Stimulated activated CD4-positive, alpha-beta T cell treated with anti-CD3 and anti-CD28 coated beads, Interleukin-1b, Interleukin-23, amount 100 ng/mL, for 4 hours (primary cell): ENCODE results near the gene TOP3A.
"Not testable (repeated sequence)": the region's sequence is repeated elsewhere in the genome, so short reads cannot be mapped to it uniquely, and the experiment has no call there.

Experiments used
- DNase-seq, 2 donors: peaks; one replicate each; pipeline ENCODE4 v3.0.0-alpha.2; 2020; ENCODE audit warnings: low read depth in 2 of 2

Gene TOP3A

GRCh38 chr17:18314731-18315561 lies at the start of gene TOP3A, which contains the start of gene SMCR8:
TOP3A (minus strand) TSS chr17:18314994; CDS start chr17:18314778, 216 bp downstream.
SMCR8 (plus strand) TSS chr17:18315293; CDS start chr17:18315790, 497 bp downstream.
- DNase-seq, result peak; percentile 96 to 97

GRCh38 chr17:18364166-18364565 lies 49.4 kb upstream of the TOP3A start:
- DNase-seq, result no peak

GRCh38 chr17:18363101-18364049 lies 48.6 kb upstream of the TOP3A start, which contains the start of gene SHMT1:
SHMT1 (minus strand) TSS chr17:18363550; CDS start chr17:18355981, 7,569 bp downstream.
- DNase-seq, result peak; percentile 82 to 89

- DNase-seq, result no peak
Measured at GRCh38 chr17:18362698-18363100, 47.9 kb upstream of the TOP3A start.

- no peak for DNase-seq
Measured at GRCh38 chr17:18361837-18362697, 47.3 kb upstream of the TOP3A start.

GRCh38 chr17:18360518-18360917 lies 45.7 kb upstream of the TOP3A start:
- DNase-seq, result no peak

- DNase-seq, result no peak
Measured at GRCh38 chr17:18356624-18357023, 41.8 kb upstream of the TOP3A start.

GRCh38 chr17:18353541-18353940 lies 38.7 kb upstream of the TOP3A start:
- DNase-seq, result no peak

GRCh38 chr17:18344021-18344420 lies 29.2 kb upstream of the TOP3A start:
- no peak for DNase-seq

GRCh38 chr17:18339933-18340332 lies 25.1 kb upstream of the TOP3A start:
- DNase-seq, result no peak

GRCh38 chr17:18338158-18338557 lies 23.4 kb upstream of the TOP3A start:
- not testable (repeated sequence) for DNase-seq

- DNase-seq, result no peak
Measured at GRCh38 chr17:18332909-18333489, 18.2 kb upstream of the TOP3A start.

- no peak for DNase-seq
Measured at GRCh38 chr17:18331879-18332278, 17.1 kb upstream of the TOP3A start.

- DNase-seq, result no peak
Measured at GRCh38 chr17:18328643-18329204, 13.9 kb upstream of the TOP3A start.

- no peak for DNase-seq
Measured at GRCh38 chr17:18327556-18327955, 12.8 kb upstream of the TOP3A start.

GRCh38 chr17:18327093-18327492 lies 12.3 kb upstream of the TOP3A start:
- no peak for DNase-seq

- no peak for DNase-seq
Measured at GRCh38 chr17:18326572-18326971, 11.8 kb upstream of the TOP3A start.

- DNase-seq, result no peak
Measured at GRCh38 chr17:18326039-18326438, 11.2 kb upstream of the TOP3A start.

- DNase-seq, result no peak
Measured at GRCh38 chr17:18324140-18325050, 9.6 kb upstream of the TOP3A start.
